GM12864 (cell line): ENCODE data around the gene ZSWIM3.
"Not testable (repeated sequence)": the region's sequence is repeated elsewhere in the genome, so short reads cannot be mapped to it uniquely, and the experiment has no call there.

Experiments
- DNase-seq: peaks from one replicate; pipeline ENCODE4 v3.0.0-alpha.2; 2011; ENCODE audit warnings: low read depth
- H3K4me3 ChIP-seq: 2 replicates; pipeline ENCODE4 v1.5.1; 2011; ENCODE audit warnings: mild to moderate bottlenecking, low read depth, low read length, control low read depth
- CTCF ChIP-seq: IDR thresholded peaks from 2 replicates; pipeline ENCODE4 v1.5.1; 2011; ENCODE audit warnings: low read depth, mild to moderate bottlenecking, moderate library complexity, low read length, control low read depth, inconsistent platforms; ENCODE audit errors: missing control alignments

The ZSWIM3 gene

GRCh38 chr20:45867819-45868176 is 10.4 kb downstream of the ZSWIM3 start:
- no peak for DNase-seq
- no peak for TF ChIP-seq CTCF
- no peak overlapping the region for H3K4me3 ChIP-seq

GRCh38 chr20:45872626-45873025 is 15.2 kb downstream of the ZSWIM3 start:
- no peak for TF ChIP-seq CTCF
- no peak for DNase-seq
- H3K4me3 ChIP-seq = no peak overlapping the region

- no peak for DNase-seq
- TF ChIP-seq CTCF = no peak
- no peak overlapping the region for H3K4me3 ChIP-seq
Observed at GRCh38 chr20:45873409-45874103, 16.1 kb downstream of the ZSWIM3 start.

GRCh38 chr20:45874104-45874481 is 16.7 kb downstream of the ZSWIM3 start:
- not testable (repeated sequence) for H3K4me3 ChIP-seq, DNase-seq

- no peak overlapping the region for H3K4me3 ChIP-seq
- TF ChIP-seq CTCF = no peak
- DNase-seq = no peak
Observed at GRCh38 chr20:45874576-45874975, 17.2 kb downstream of the ZSWIM3 start.

GRCh38 chr20:45878076-45878761 is 20.8 kb downstream of the ZSWIM3 start:
- no peak for TF ChIP-seq CTCF
- DNase-seq = no peak
- no peak overlapping the region for H3K4me3 ChIP-seq

GRCh38 chr20:45880988-45881788 is 23.8 kb downstream of the ZSWIM3 start, which contains the start of gene ZSWIM1:
Gene ZSWIM1, plus strand, starts transcription at chr20:45881227. Its CDS starts 1,366 bp downstream, at chr20:45882593.
- no peak for TF ChIP-seq CTCF
- peak; percentile 99 for DNase-seq
- peak within 1 kb of the TSS; percentile 88 for H3K4me3 ChIP-seq
